IMR-90 (cell line): Measurements from ENCODE around the gene DOCK9. TPM values are rescaled to one million over a fixed set of nuclear protein-coding genes. Genes with fewer than 3 reads are reported as not detected.

Source experiments
- ATAC-seq: fragments of 200-7000 bp; cut with Tn5 transposase; 2 replicates; pipeline ENCODE4 v1.9.1; 2020; ENCODE audit warnings: low read depth, mild to moderate bottlenecking, moderate library complexity
- BruUV-seq: library from RNA; stranded (reverse); fragments of 400-500 nt; replicated peaks from 2 replicates; lab custom pipeline; 2021; lab: Mats Ljungman, UMichigan
- CTCF ChIA-PET: fragments of 300-600 bp; formaldehyde crosslinking; extraction: SDS; loops from one replicate; lab custom pipeline; 2021; ENCODE audit warnings: antibody characterized with exemption; lab: Yijun Ruan, JAX
- POLR2A ChIA-PET: fragments of 300-600 bp; sonication (Branson Sonifier 250); formaldehyde crosslinking; loops from one replicate; lab custom pipeline; 2022; ENCODE audit warnings: antibody characterized with exemption; ENCODE audit not compliant: unreplicated experiment; lab: Charles Lee
- DNase-seq: peaks from one replicate; pipeline ENCODE4 v3.0.0; 2013
- H2AFZ ChIP-seq: replicated peaks from 2 replicates; pipeline ENCODE3; 2013; ENCODE audit warnings: low read length, mild to moderate bottlenecking; ENCODE audit not compliant: poor library complexity
- H2AK5ac ChIP-seq: 2 replicates; pipeline ENCODE4 v1.6.1; 2013; ENCODE audit warnings: low read depth, low read length, inconsistent platforms
- H2AK9ac ChIP-seq: replicated peaks from 2 replicates; pipeline ENCODE3; 2013; ENCODE audit warnings: mild to moderate bottlenecking, low read depth, low read length, moderate library complexity; ENCODE audit not compliant: poor library complexity
- H2BK120ac ChIP-seq: 2 replicates; pipeline ENCODE4 v1.6.1; 2013; ENCODE audit warnings: low read depth, low read length, inconsistent platforms
- H2BK15ac ChIP-seq: 3 replicates; pipeline ENCODE4 v1.6.1; 2013; ENCODE audit warnings: low read depth, low read length, inconsistent platforms
- H2BK20ac ChIP-seq: 2 replicates; pipeline ENCODE4 v1.6.1; 2013; ENCODE audit warnings: low read depth, mild to moderate bottlenecking, inconsistent platforms, low read length, moderate library complexity
- H2BK5ac ChIP-seq: 2 replicates; pipeline ENCODE4 v1.6.1; 2013; ENCODE audit warnings: mild to moderate bottlenecking, low read depth, low read length, inconsistent platforms; ENCODE audit not compliant: poor library complexity, severe bottlenecking
- H3K14ac ChIP-seq: replicated peaks from 2 replicates; pipeline ENCODE4 v1.6.1; 2013; ENCODE audit warnings: low read depth, low read length, inconsistent platforms
- H3K18ac ChIP-seq: 2 replicates; pipeline ENCODE4 v1.6.1; 2013; ENCODE audit warnings: low read depth, low read length, control low read depth
- H3K23ac ChIP-seq: 2 replicates; pipeline ENCODE4 v1.6.1; 2013; ENCODE audit warnings: low read depth, low read length, inconsistent platforms
- H3K27ac ChIP-seq: 2 replicates; pipeline ENCODE4 v1.5.1; 2013; ENCODE audit warnings: mild to moderate bottlenecking, control low read depth, low read length; ENCODE audit not compliant: insufficient read depth
- H3K27me3 ChIP-seq: 2 replicates; pipeline ENCODE4 v1.6.1; 2013; ENCODE audit warnings: low read length; ENCODE audit not compliant: control insufficient read depth, insufficient read depth
- H3K36me3 ChIP-seq: 2 replicates; pipeline ENCODE4 v1.6.1; 2013; ENCODE audit warnings: low read length, mixed read lengths; ENCODE audit not compliant: control insufficient read depth, insufficient read depth
- H3K4ac ChIP-seq: 2 replicates; pipeline ENCODE4 v1.6.1; 2013; ENCODE audit warnings: low read depth, low read length, inconsistent platforms
- H3K4me1 ChIP-seq: 2 replicates; pipeline ENCODE4 v1.6.1; 2013; ENCODE audit warnings: low read length, mixed read lengths; ENCODE audit not compliant: control insufficient read depth, insufficient read depth
- H3K4me2 ChIP-seq: 2 replicates; pipeline ENCODE4 v1.6.1; 2013; ENCODE audit warnings: low read depth, mild to moderate bottlenecking, control low read depth, low read length, moderate library complexity
- H3K4me3 ChIP-seq: 2 replicates; pipeline ENCODE4 v1.5.1; 2013; ENCODE audit warnings: low read depth, mild to moderate bottlenecking, control low read depth, low read length, moderate library complexity; ENCODE audit not compliant: insufficient read depth
- H3K56ac ChIP-seq: 2 replicates; pipeline ENCODE4 v1.6.1; 2013; ENCODE audit warnings: low read length, inconsistent platforms; ENCODE audit not compliant: insufficient read depth; ENCODE audit errors: extremely low read depth
- H3K79me1 ChIP-seq, 2 experiments: 2 replicates each; pipeline ENCODE4 v1.6.1; 2013; ENCODE audit warnings: low read length in 2 of 2, inconsistent platforms in 1 of 2, low read depth in 1 of 2
- H3K9ac ChIP-seq: 2 replicates; pipeline ENCODE4 v1.6.1; 2013; ENCODE audit warnings: low read depth, low read length, control low read depth
- H3K9me1 ChIP-seq: 2 replicates; pipeline ENCODE4 v1.6.1; 2013; ENCODE audit warnings: low read length, inconsistent platforms; ENCODE audit not compliant: insufficient read depth
- H3K9me3 ChIP-seq: 2 replicates; pipeline ENCODE4 v1.6.1; 2013; ENCODE audit warnings: low read length; ENCODE audit not compliant: control insufficient read depth, insufficient read depth
- H4K20me1 ChIP-seq: 2 replicates; pipeline ENCODE4 v1.6.1; 2013; ENCODE audit warnings: low read length, inconsistent platforms; ENCODE audit not compliant: insufficient read depth
- H4K5ac ChIP-seq: 2 replicates; pipeline ENCODE4 v1.6.1; 2013; ENCODE audit warnings: mild to moderate bottlenecking, low read depth, low read length, control low read depth
- H4K8ac ChIP-seq, 2 experiments: 2 replicates each; pipeline ENCODE4 v1.6.1; 2013; ENCODE audit warnings: low read depth in 2 of 2, low read length in 2 of 2, control low read depth in 1 of 2, inconsistent platforms in 1 of 2
- H4K91ac ChIP-seq: 2 replicates; pipeline ENCODE4 v1.6.1; 2013; ENCODE audit warnings: low read depth, low read length, inconsistent platforms; ENCODE audit not compliant: insufficient read depth
- CEBPB ChIP-seq: IDR thresholded peaks from 2 replicates; pipeline ENCODE4 v1.6.1; 2012; ENCODE audit warnings: low read depth, low read length, improper control_type of control experiment
- ELK1 ChIP-seq: fragments of 150-350 bp; IDR thresholded peaks from 2 replicates; pipeline ENCODE4 v1.6.1; 2016; ENCODE audit warnings: low read depth, mild to moderate bottlenecking, low read length, moderate library complexity, borderline replicate concordance
- FOS ChIP-seq: fragments of 150-350 bp; IDR thresholded peaks from 2 replicates; pipeline ENCODE4 v1.6.1; 2016; ENCODE audit warnings: low read depth, low read length
- RCOR1 ChIP-seq: IDR thresholded peaks from 2 replicates; pipeline ENCODE4 v1.6.1; 2012; ENCODE audit warnings: mild to moderate bottlenecking, low read length, improper control_type of control experiment; ENCODE audit not compliant: insufficient replicate concordance
- WGBS, 2 experiments: methylation state at CpG; one replicate each; pipeline versions ENCODE4 v1.1.5 to v1.1.7; 2013; ENCODE audit warnings: missing lambda C conversion rate in 2 of 2; ENCODE audit not compliant: insufficient read length in 1 of 2; ENCODE audit errors: extremely low coverage in 2 of 2; 5-methylcytosine and 5-hydroxymethylcytosine counted together
- dilution Hi-C: fragments of 300-500 bp; cut with HindIII; formaldehyde crosslinking; loops from one replicate; pipeline ENCODE4 v1.14.3; 2018; ENCODE audit warnings: low sequenced_read_pairs; ENCODE audit not compliant: unreplicated experiment
- in situ Hi-C: fragments of 300-500 bp; cut with MboI; formaldehyde crosslinking; loops from 3 replicates; pipeline ENCODE4 v1.14.3; 2019; ENCODE audit warnings: low sequenced_read_pairs, inconsistent platforms, mixed read lengths
- intact Hi-C: fragments of 100-400 bp; cut with micrococcal nuclease; formaldehyde crosslinking; loops from 2 replicates; pipeline ENCODE4 v1.10.0; 2022
- polyA plus RNA-seq, 3 experiments: library from polyadenylated mRNA; depleted of rRNA; stranded (reverse); fragments of >200 nt; gene quantifications; 2 replicates each; pipeline ENCODE4 v1.2.3, GENCODE V29; 2012; ENCODE audit warnings: low replicate concordance in 1 of 3
- total RNA-seq: library from RNA; depleted of rRNA; stranded (reverse); fragments of >200 nt; gene quantifications from 2 replicates; pipeline ENCODE4 v1.2.3, GENCODE V29; 2012
- TF ChIP-seq, protein P1 (sequence below): fragments of 150-350 bp; IDR thresholded peaks from 2 replicates; pipeline ENCODE4 v1.6.1; 2017; ENCODE audit warnings: mild to moderate bottlenecking, antibody characterized with exemption, low read length, low read depth

DOCK9 gene
- total and polyA plus RNA-seq, 2 of the 4 experiments (the other 2 are of a cell fraction): 4.8 to 7.2 TPM

- Histone ChIP-seq H3K9me1 (no peaks in the 10 kb centered on the region; the same call in 1 of the 2 replicates), H2AK9ac (no peak overlapping the region), H2BK5ac (no peak overlapping the region), H3K9ac (no peak overlapping the region), H4K8ac (no peak overlapping the region), H3K79me1 (no peaks in the 10 kb centered on the region), H3K27me3 (peaks cover 43% of the 10 kb centered on the region), H3K4me3 (no peak overlapping the region; the same call in 1 of the 2 replicates), H4K91ac (no peak overlapping the region), H4K5ac (no peak overlapping the region), H2BK20ac (no peak overlapping the region), H4K20me1 (no peaks in the 10 kb centered on the region), H2BK120ac (no peak overlapping the region), H2AK5ac (no peak overlapping the region), H3K4ac (no peak overlapping the region), H3K4me2 (peak overlapping the region; percentile 8; the same call in 1 of the 2 replicates), H3K23ac (no peak overlapping the region), H2BK15ac (no peak overlapping the region), H3K18ac (no peak overlapping the region), H3K14ac (no peak overlapping the region), H3K27ac (no peak overlapping the region), H3K9me3 (peaks cover 9% of the 10 kb centered on the region), H3K56ac (no peak overlapping the region), H3K36me3 (no peaks in the 10 kb centered on the region; the same call in 1 of the 2 replicates), H3K4me1 (no peaks in the 10 kb centered on the region; the same call in 1 of the 2 replicates), H2AFZ (peak overlapping the region; percentile 67)
- intact Hi-C loops: no loop called here
- dilution Hi-C loops: no loop called here
- CTCF ChIA-PET: interaction anchor here (0.9 kb wide), 1 partner anchor 10 kb away, joined by 3 read pairs; no protein-coding TSS in a partner anchor
- BruUV-seq: no TSS peak
- POLR2A ChIA-PET: no interaction called here
- in situ Hi-C loops: no loop called here
- 7% methylated on average over 13 of the region's 36 CpGs; no CpG with 5 or more reads in 1 of the 2 experiments for WGBS, 2 experiments
- ATAC-seq: peak; percentile 57
- DNase-seq: peak; percentile 5
- no peak for TF ChIP-seq ELK1
- TF ChIP-seq RCOR1: no peak
- TF ChIP-seq CEBPB: no peak
- TF ChIP-seq, protein P1, sequence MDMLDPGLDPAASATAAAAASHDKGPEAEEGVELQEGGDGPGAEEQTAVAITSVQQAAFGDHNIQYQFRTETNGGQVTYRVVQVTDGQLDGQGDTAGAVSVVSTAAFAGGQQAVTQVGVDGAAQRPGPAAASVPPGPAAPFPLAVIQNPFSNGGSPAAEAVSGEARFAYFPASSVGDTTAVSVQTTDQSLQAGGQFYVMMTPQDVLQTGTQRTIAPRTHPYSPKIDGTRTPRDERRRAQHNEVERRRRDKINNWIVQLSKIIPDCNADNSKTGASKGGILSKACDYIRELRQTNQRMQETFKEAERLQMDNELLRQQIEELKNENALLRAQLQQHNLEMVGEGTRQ: no peak
- no peak for TF ChIP-seq FOS
Measured at GRCh38 chr13:98751861-98752466, 225.9 kb downstream of the DOCK9 start.
